Measurements from ENCODE around the gene REEP2. TPM values are rescaled to one million over a fixed set of nuclear protein-coding genes. Genes with fewer than 3 reads are reported as not detected.

REEP2 gene
- polyA plus RNA-seq, 1 of the 3 experiments (the other 2 are of a cell fraction), result 31.2 TPM

- H3K27ac ChIP-seq (ENCODE audit: low read depth in 2 of 2, low read length in 1 of 2), result no peak overlapping the region
- peaks cover 37% of the 10 kb centered on the region for H4K20me1 ChIP-seq (ENCODE audit: insufficient read depth)
- peak; percentile 39 for DNase-seq
- H3K36me3 ChIP-seq (replicated peaks in 1 of 2; ENCODE audit: control insufficient read depth in 1 of 2, insufficient read depth in 2 of 2, low read length in 1 of 2), result peaks cover 0 to 13% of the 10 kb centered on the region in 2 experiments
- ChIA-PET POLR2A (no interaction called here), CTCF (interaction anchor here (1.0 to 3.6 kb wide), 3 partner anchors 11 to 34 kb away, joined by 6 to 14 read pairs (median 7); no protein-coding TSS in a partner anchor)
- peaks cover 34% of the 10 kb centered on the region for H3F3A ChIP-seq (replicated peaks; ENCODE audit: insufficient read depth)
- TF ChIP-seq IRF3 (IDR thresholded peaks at IDR 0.05; ENCODE audit: low read depth, low read length) (no peak), REST (IDR thresholded peaks at IDR 0.05; ENCODE audit: low read depth, low read length) (no peak), POLR2AphosphoS5 (IDR thresholded peaks at IDR 0.05; ENCODE audit: low read depth, low read length) (no peak; the same call in 1 of the 2 replicates), GABPA (IDR thresholded peaks at IDR 0.05; ENCODE audit: low read depth) (no peak), RXRA (IDR thresholded peaks at IDR 0.05; ENCODE audit: borderline replicate concordance, low read depth) (no peak), RAD21 (IDR thresholded peaks at IDR 0.05; ENCODE audit: low read length) (no peak), EP300 (IDR thresholded peaks at IDR 0.05; ENCODE audit: borderline replicate concordance in 1 of 2, low read depth in 1 of 2, low read length in 1 of 2) (no peak), MAX (IDR thresholded peaks at IDR 0.05; ENCODE audit: low read depth) (no peak), ZBTB33 (IDR thresholded peaks at IDR 0.05; ENCODE audit: borderline replicate concordance, low read depth) (no peak), NRF1 (IDR thresholded peaks at IDR 0.05; ENCODE audit: low read depth, low read length) (no peak), PBX3 (IDR thresholded peaks at IDR 0.05) (no peak), FOXM1 (IDR thresholded peaks at IDR 0.05; ENCODE audit: low read depth) (no peak), JUND (IDR thresholded peaks at IDR 0.05) (no peak), MXI1 (IDR thresholded peaks at IDR 0.05; ENCODE audit: low read depth, low read length) (no peak), YY1 (IDR thresholded peaks at IDR 0.05; ENCODE audit: low read depth) (no peak), TAF1 (IDR thresholded peaks at IDR 0.05; ENCODE audit: borderline replicate concordance, low read depth, low read length) (no peak), RFX5 (IDR thresholded peaks at IDR 0.05; ENCODE audit: low read length) (no peak), MEF2A (IDR thresholded peaks at IDR 0.05; ENCODE audit: borderline replicate concordance, low read depth) (no peak)
- peaks cover 9 to 13% of the 10 kb centered on the region in 2 experiments; a peak in 1 of 4 replicates for H3K4me1 ChIP-seq (ENCODE audit: control insufficient read depth in 1 of 2, insufficient read depth in 2 of 2, low read depth in 1 of 2, low read length in 1 of 2)
- H3K9me3 ChIP-seq, result no peaks in the 10 kb centered on the region
- no peak overlapping the region for H3K4me3 ChIP-seq (ENCODE audit: low read depth in 2 of 2, low read length in 1 of 2)
- peaks cover 12% of the 10 kb centered on the region; the same call in 1 of the 2 replicates for H3K79me2 ChIP-seq (ENCODE audit: insufficient read depth)
- 74% methylated on average over 6 of the region's 8 CpGs for WGBS (ENCODE audit: low lambda C conversion rate)
- H3K27me3 ChIP-seq (ENCODE audit: insufficient read depth), result no peaks in the 10 kb centered on the region
- H2AFZ ChIP-seq (ENCODE audit: low read depth), result no peak overlapping the region
- no peak overlapping the region for H3K9ac ChIP-seq
- no peaks in the 10 kb centered on the region for H3K9me2 ChIP-seq
- no peak overlapping the region for H3K4me2 ChIP-seq
Observed at GRCh38 chr5:138469540-138470321, 30.9 kb downstream of the REEP2 start.
